DND-41 (cell line): ENCODE data around the gene CYTH4.

Experiments
- CTCF ChIP-seq: IDR thresholded peaks from 2 replicates; pipeline ENCODE4 v1.5.1; 2012; ENCODE audit warnings: borderline replicate concordance, low read length, moderate library complexity, mild to moderate bottlenecking; ENCODE audit not compliant: poor library complexity, severe bottlenecking; ENCODE audit errors: extremely low read depth
- EZH2 ChIP-seq: IDR thresholded peaks from 3 replicates; pipeline ENCODE4 v1.6.1; 2012; ENCODE audit warnings: borderline replicate concordance, low read depth, mild to moderate bottlenecking, moderate library complexity, low read length, inconsistent platforms; ENCODE audit not compliant: severe bottlenecking

GRCh38 chr22:37258753-37259401, 23.4 kb upstream of the CYTH4 start:
- no peak for TF ChIP-seq CTCF
- no peak for TF ChIP-seq EZH2
